H9 (cell line): ENCODE data around the gene IQSEC1. TPM values are rescaled to one million over a fixed set of nuclear protein-coding genes. Genes with fewer than 3 reads are reported as not detected.

Experiments used
- DNase-seq: peaks from one replicate; pipeline ENCODE4 v3.0.0-alpha.2; 2017
- H2AFZ ChIP-seq: one replicate; pipeline ENCODE4 v1.6.1; 2013; ENCODE audit warnings: mild to moderate bottlenecking, low read length, control low read depth, moderate library complexity
- H2AK5ac ChIP-seq: 2 replicates; pipeline ENCODE4 v1.6.1; 2013; ENCODE audit warnings: low read length, control low read depth, mixed read lengths; ENCODE audit not compliant: insufficient read length
- H2BK120ac ChIP-seq: one replicate; pipeline ENCODE4 v1.6.1; 2013; ENCODE audit warnings: low read depth, mild to moderate bottlenecking, low read length, control low read depth, inconsistent platforms; ENCODE audit not compliant: poor library complexity, severe bottlenecking
- H2BK12ac ChIP-seq: 2 replicates; pipeline ENCODE4 v1.6.1; 2013; ENCODE audit warnings: low read length, control low read depth, mixed read lengths, low read depth; ENCODE audit not compliant: insufficient read length
- H2BK15ac ChIP-seq: 2 replicates; pipeline ENCODE4 v1.6.1; 2013; ENCODE audit warnings: low read depth, low read length, control low read depth
- H2BK20ac ChIP-seq: one replicate; pipeline ENCODE4 v1.6.1; 2013; ENCODE audit warnings: low read depth, mild to moderate bottlenecking, low read length, control low read depth, inconsistent platforms; ENCODE audit not compliant: poor library complexity, severe bottlenecking
- H2BK5ac ChIP-seq: 2 replicates; pipeline ENCODE4 v1.6.1; 2013; ENCODE audit warnings: low read length, control low read depth, mixed read lengths; ENCODE audit not compliant: insufficient read length
- H3K14ac ChIP-seq: 2 replicates; pipeline ENCODE4 v1.6.1; 2013; ENCODE audit warnings: low read length, control low read depth; ENCODE audit not compliant: insufficient read depth
- H3K18ac ChIP-seq: 2 replicates; pipeline ENCODE4 v1.6.1; 2013; ENCODE audit warnings: low read depth, mild to moderate bottlenecking, mixed read lengths, low read length, control low read depth; ENCODE audit not compliant: insufficient read length
- H3K23ac ChIP-seq: 2 replicates; pipeline ENCODE4 v1.6.1; 2013; ENCODE audit warnings: low read length, control low read depth, mixed read lengths, low read depth; ENCODE audit not compliant: insufficient read length
- H3K23me2 ChIP-seq: 2 replicates; pipeline ENCODE4 v1.6.1; 2013; ENCODE audit warnings: low read depth, mild to moderate bottlenecking, mixed read lengths, low read length, control low read depth; ENCODE audit not compliant: insufficient read length, poor library complexity, severe bottlenecking
- H3K27ac ChIP-seq: 2 replicates; pipeline ENCODE4 v1.5.1; 2013; ENCODE audit warnings: low read length, control low read depth, mixed read lengths, low read depth; ENCODE audit not compliant: insufficient read length
- H3K27me3 ChIP-seq: 2 replicates; pipeline ENCODE4 v1.6.1; 2013; ENCODE audit warnings: low read length, control low read depth, inconsistent platforms; ENCODE audit not compliant: insufficient read depth
- H3K4ac ChIP-seq: 2 replicates; pipeline ENCODE4 v1.6.1; 2013; ENCODE audit warnings: low read depth, mild to moderate bottlenecking, control low read depth, inconsistent platforms, low read length, moderate library complexity
- H3K4me1 ChIP-seq: 2 replicates; pipeline ENCODE4 v1.6.1; 2013; ENCODE audit warnings: low read length, control low read depth, inconsistent platforms; ENCODE audit not compliant: insufficient read depth
- H3K4me2 ChIP-seq: 2 replicates; pipeline ENCODE4 v1.6.1; 2013; ENCODE audit warnings: low read length, control low read depth, mixed read lengths; ENCODE audit not compliant: insufficient read length, insufficient read depth
- H3K56ac ChIP-seq: 2 replicates; pipeline ENCODE4 v1.6.1; 2013; ENCODE audit warnings: low read depth, mild to moderate bottlenecking, mixed read lengths, low read length, control low read depth; ENCODE audit not compliant: insufficient read length
- H3K79me1 ChIP-seq: 2 replicates; pipeline ENCODE4 v1.6.1; 2013; ENCODE audit warnings: low read depth, mild to moderate bottlenecking, moderate library complexity, low read length, control low read depth, inconsistent platforms; ENCODE audit not compliant: insufficient read depth, poor library complexity, severe bottlenecking
- H3K79me2 ChIP-seq: 2 replicates; pipeline ENCODE4 v1.6.1; 2013; ENCODE audit warnings: low read length, control low read depth, inconsistent platforms; ENCODE audit not compliant: insufficient read depth
- H3K9ac ChIP-seq: 2 replicates; pipeline ENCODE4 v1.6.1; 2013; ENCODE audit warnings: low read length, control low read depth, mixed read lengths; ENCODE audit not compliant: insufficient read length; ENCODE audit errors: extremely low read depth
- H3K9me3 ChIP-seq: one replicate; pipeline ENCODE4 v1.6.1; 2013; ENCODE audit warnings: low read depth, low read length, inconsistent platforms; ENCODE audit not compliant: control insufficient read depth
- H3T11ph ChIP-seq: one replicate; pipeline ENCODE4 v1.6.1; 2013; ENCODE audit warnings: mild to moderate bottlenecking, low read length, control low read depth, inconsistent platforms
- H4K20me1 ChIP-seq: one replicate; pipeline ENCODE4 v1.6.1; 2013; ENCODE audit not compliant: control insufficient read depth, insufficient read length, insufficient read depth
- H4K5ac ChIP-seq: 2 replicates; pipeline ENCODE4 v1.6.1; 2013; ENCODE audit warnings: low read depth, mild to moderate bottlenecking, mixed read lengths, low read length, control low read depth; ENCODE audit not compliant: insufficient read length
- H4K8ac ChIP-seq: replicated peaks from 2 replicates; pipeline ENCODE4 v1.6.1; 2013; ENCODE audit warnings: low read length, control low read depth, mixed read lengths, low read depth; ENCODE audit not compliant: insufficient read length
- H4K91ac ChIP-seq: 2 replicates; pipeline ENCODE4 v1.6.1; 2013; ENCODE audit warnings: low read depth, mild to moderate bottlenecking, moderate library complexity, mixed read lengths, low read length, control low read depth; ENCODE audit not compliant: insufficient read length
- H3K27ac Mint-ChIP-seq, 3 experiments: 2 replicates in 2 of 3; 3 replicates in 1 of 3; pipeline ENCODE4 v1.8.0; 2020 to 2021; ENCODE audit warnings: mixed read lengths in 3 of 3, mild to moderate bottlenecking in 1 of 3, moderate library complexity in 1 of 3
- H3K27me3 Mint-ChIP-seq: 2 replicates; pipeline ENCODE4 v1.8.0; 2021; ENCODE audit warnings: low read depth, mild to moderate bottlenecking, moderate library complexity, mixed read lengths
- H3K36me3 Mint-ChIP-seq, 3 experiments: 2 replicates in 2 of 3; 3 replicates in 1 of 3; pipeline ENCODE4 v1.8.0; 2020 to 2021; ENCODE audit warnings: low read depth in 3 of 3, mixed read lengths in 3 of 3; ENCODE audit not compliant: insufficient read depth in 1 of 3
- H3K4me1 Mint-ChIP-seq, 2 experiments: 2 replicates each; pipeline ENCODE4 v1.8.0; 2020; ENCODE audit warnings: mixed read lengths in 2 of 2
- H3K4me3 Mint-ChIP-seq, 2 experiments: 2 replicates in 1 of 2; 3 replicates in 1 of 2; pipeline ENCODE4 v1.8.0; 2020 to 2021; ENCODE audit warnings: mild to moderate bottlenecking in 2 of 2, mixed read lengths in 2 of 2, moderate library complexity in 1 of 2
- H3K9me3 Mint-ChIP-seq, 2 experiments: 2 replicates in 1 of 2; 3 replicates in 1 of 2; pipeline ENCODE4 v1.8.0; 2020; ENCODE audit warnings: mild to moderate bottlenecking in 2 of 2, mixed read lengths in 2 of 2, moderate library complexity in 1 of 2
- WGBS: extraction: QIAGEN DNeasy Blood & Tissue Kit; methylation state at CpG from one replicate; pipeline ENCODE4 v1.1.7; 2013; ENCODE audit warnings: missing lambda C conversion rate, low lambda C conversion rate, mixed read lengths; ENCODE audit not compliant: insufficient read length; ENCODE audit errors: extremely low coverage; 5-methylcytosine and 5-hydroxymethylcytosine counted together
- total RNA-seq: library from RNA; stranded (reverse); gene quantifications from 2 replicates; pipeline ENCODE4 v1.2.1, GENCODE V29; 2021
- TF ChIP-seq, protein P1 (sequence below): fragments of 200-600 bp; sonication (generic); conservative IDR thresholded peaks from 3 replicates; pipeline ENCODE4 v1.8.0; 2021; ENCODE audit warnings: antibody characterized with exemption, mild to moderate bottlenecking

Gene IQSEC1
- total RNA-seq, 1 experiment from 2014 or later, result 19.1 TPM

- H4K5ac ChIP-seq, result no peak overlapping the region
- no peak overlapping the region for H2BK12ac ChIP-seq
- H3K4me1 ChIP-seq, result no peaks in the 10 kb centered on the region
- no peak overlapping the region for H2BK15ac ChIP-seq
- H3K56ac ChIP-seq, result no peak overlapping the region
- no peak overlapping the region for H3K27ac Mint-ChIP-seq
- no peak overlapping the region for H4K8ac ChIP-seq
- H3K4me2 ChIP-seq, result no peak overlapping the region
- no peaks in the 10 kb centered on the region for H3K79me2 ChIP-seq
- no peaks in the 10 kb centered on the region for H3K27me3 ChIP-seq
- H4K20me1 ChIP-seq, result no peaks in the 10 kb centered on the region
- H3K27me3 Mint-ChIP-seq, result no peaks in the 10 kb centered on the region; the same call in 1 of the 2 replicates
- no peak overlapping the region for H4K91ac ChIP-seq
- H2BK120ac ChIP-seq, result no peak overlapping the region
- no peaks in the 10 kb centered on the region for H3K23me2 ChIP-seq
- H3K9me3 Mint-ChIP-seq, result no peaks in the 10 kb centered on the region
- no peak overlapping the region for H3K27ac ChIP-seq
- no peak overlapping the region for H2BK5ac ChIP-seq
- no peak overlapping the region for H3T11ph ChIP-seq
- H3K4me1 Mint-ChIP-seq, result peaks cover 5 to 11% of the 10 kb centered on the region in 2 experiments; a peak in 2 of 4 replicates
- H3K79me1 ChIP-seq, result no peaks in the 10 kb centered on the region
- no peak for DNase-seq
- no peak overlapping the region for H2BK20ac ChIP-seq
- H2AFZ ChIP-seq, result no peak overlapping the region
- H3K4me3 Mint-ChIP-seq, result no peak overlapping the region
- no peak overlapping the region for H2AK5ac ChIP-seq
- H3K36me3 Mint-ChIP-seq, result no peaks in the 10 kb centered on the region
- no peak overlapping the region for H3K9ac ChIP-seq
- H3K18ac ChIP-seq, result no peak overlapping the region
- H3K9me3 ChIP-seq, result no peaks in the 10 kb centered on the region
- H3K23ac ChIP-seq, result no peak overlapping the region
- no peak overlapping the region for H3K14ac ChIP-seq
- TF ChIP-seq, protein P1, sequence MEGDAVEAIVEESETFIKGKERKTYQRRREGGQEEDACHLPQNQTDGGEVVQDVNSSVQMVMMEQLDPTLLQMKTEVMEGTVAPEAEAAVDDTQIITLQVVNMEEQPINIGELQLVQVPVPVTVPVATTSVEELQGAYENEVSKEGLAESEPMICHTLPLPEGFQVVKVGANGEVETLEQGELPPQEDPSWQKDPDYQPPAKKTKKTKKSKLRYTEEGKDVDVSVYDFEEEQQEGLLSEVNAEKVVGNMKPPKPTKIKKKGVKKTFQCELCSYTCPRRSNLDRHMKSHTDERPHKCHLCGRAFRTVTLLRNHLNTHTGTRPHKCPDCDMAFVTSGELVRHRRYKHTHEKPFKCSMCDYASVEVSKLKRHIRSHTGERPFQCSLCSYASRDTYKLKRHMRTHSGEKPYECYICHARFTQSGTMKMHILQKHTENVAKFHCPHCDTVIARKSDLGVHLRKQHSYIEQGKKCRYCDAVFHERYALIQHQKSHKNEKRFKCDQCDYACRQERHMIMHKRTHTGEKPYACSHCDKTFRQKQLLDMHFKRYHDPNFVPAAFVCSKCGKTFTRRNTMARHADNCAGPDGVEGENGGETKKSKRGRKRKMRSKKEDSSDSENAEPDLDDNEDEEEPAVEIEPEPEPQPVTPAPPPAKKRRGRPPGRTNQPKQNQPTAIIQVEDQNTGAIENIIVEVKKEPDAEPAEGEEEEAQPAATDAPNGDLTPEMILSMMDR, result no peak
- no peak overlapping the region for H3K4ac ChIP-seq
- no CpG with 5 or more reads among the region's 8 CpGs for WGBS
These were observed 43.2 kb upstream of the IQSEC1 start for GRCh38 chr3:13116426-13116825.
